SK-N-SH (cell line): Measurements from ENCODE around the gene SORBS2.

Experiments used
- CTCF ChIP-seq: fragments of 200-600 bp; sonication (generic); IDR thresholded peaks from 2 replicates; pipeline ENCODE4 v1.6.1; 2017; ENCODE audit warnings: antibody characterized with exemption, mild to moderate bottlenecking, moderate library complexity
- POLR2AphosphoS5 ChIP-seq: IDR thresholded peaks from 2 replicates; pipeline ENCODE4 v1.6.1; 2012; ENCODE audit warnings: low read depth, low read length
- REST ChIP-seq: IDR thresholded peaks from 2 replicates; pipeline ENCODE4 v1.6.1; 2012; ENCODE audit warnings: mild to moderate bottlenecking, low read depth, low read length, moderate library complexity
- TAF1 ChIP-seq: IDR thresholded peaks from 2 replicates; pipeline ENCODE4 v1.6.1; 2012; ENCODE audit warnings: low read depth, mild to moderate bottlenecking, low read length, moderate library complexity, borderline replicate concordance

GRCh38 chr4:185683222-185683621, 128.8 kb downstream of the SORBS2 start:
- TF ChIP-seq POLR2AphosphoS5: no peak
- TF ChIP-seq CTCF: no peak
- TF ChIP-seq TAF1: no peak
- TF ChIP-seq REST: no peak
